ENCODE measurements around the gene MAN2C1.
"Not testable (repeated sequence)": the region's sequence is repeated elsewhere in the genome, so short reads cannot be mapped to it uniquely, and the experiment has no call there.

Gene MAN2C1

GRCh38 chr15:75338661-75339240 is 29.7 kb downstream of the MAN2C1 start:
- DNase-seq (ENCODE audit: insufficient read length) (no peak), FAIRE-seq (no peak)
- no peak for TF ChIP-seq POLR2AphosphoS5 (IDR thresholded peaks at IDR 0.05; ENCODE audit: low read depth, low read length)

- FAIRE-seq (peak; percentile 86), DNase-seq (ENCODE audit: insufficient read length) (peak; percentile 60)
- peak; percentile 33; the same call in 1 of the 2 replicates for TF ChIP-seq TAF1 (IDR thresholded peaks at IDR 0.05; ENCODE audit: borderline replicate concordance, low read depth, low read length)
- no peak for TF ChIP-seq POLR2AphosphoS5 (IDR thresholded peaks at IDR 0.05; ENCODE audit: low read depth, low read length)
- no peak for TF ChIP-seq POLR2A (IDR thresholded peaks at IDR 0.05; ENCODE audit: low read depth, low read length)
These were observed 32.6 kb downstream of the MAN2C1 start, which contains the start of gene COMMD4 for GRCh38 chr15:75335705-75336355. TSS of gene COMMD4 (plus strand) at chr15:75336063. CDS start at chr15:75336090, 27 bp downstream.

DNA sequence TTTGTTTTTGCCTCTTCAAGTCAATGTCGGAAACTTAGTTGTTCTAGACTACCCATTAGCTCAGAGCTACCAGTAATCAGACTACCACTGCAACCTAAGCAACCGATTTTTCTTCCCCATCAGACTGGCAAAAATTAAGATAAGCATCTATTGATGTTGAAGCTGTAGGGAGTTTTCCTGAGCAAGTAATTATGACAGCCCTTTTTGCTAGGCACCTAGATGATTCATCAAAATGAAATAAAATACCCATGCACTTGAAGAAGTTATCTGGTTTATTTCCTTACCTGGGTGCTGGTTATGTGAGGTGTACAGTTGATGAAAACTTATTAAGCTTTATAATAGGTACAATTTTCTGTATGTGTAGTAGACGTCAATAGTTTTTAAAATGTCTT is 33.1 kb downstream of the MAN2C1 start:
- no peak for TF ChIP-seq TAF1 (IDR thresholded peaks at IDR 0.05; ENCODE audit: borderline replicate concordance, low read depth, low read length)
- TF ChIP-seq POLR2A (IDR thresholded peaks at IDR 0.05; ENCODE audit: low read depth, low read length), result no peak
- no peak for TF ChIP-seq POLR2AphosphoS5 (IDR thresholded peaks at IDR 0.05; ENCODE audit: low read depth, low read length)
- no peak for FAIRE-seq

GRCh38 chr15:75333654-75334419 is 34.6 kb downstream of the MAN2C1 start:
- DNase-seq (ENCODE audit: insufficient read length); FAIRE-seq: not testable (repeated sequence)

More for the DNA sequence above, 33.1 kb downstream of the MAN2C1 start:
- DNase-seq (ENCODE audit: insufficient read length), result no peak

GRCh38 chr15:75332093-75332492 is 36.3 kb downstream of the MAN2C1 start:
- not testable (repeated sequence) for FAIRE-seq; DNase-seq (ENCODE audit: insufficient read length)

GRCh38 chr15:75329571-75329970 is 38.8 kb downstream of the MAN2C1 start:
- TF ChIP-seq POLR2A (IDR thresholded peaks at IDR 0.05; ENCODE audit: low read depth, low read length) (no peak), POLR2AphosphoS5 (IDR thresholded peaks at IDR 0.05; ENCODE audit: low read depth, low read length) (no peak), TAF1 (IDR thresholded peaks at IDR 0.05; ENCODE audit: borderline replicate concordance, low read depth, low read length) (no peak)
- no peak for FAIRE-seq
- DNase-seq (ENCODE audit: insufficient read length), result no peak

DNA sequence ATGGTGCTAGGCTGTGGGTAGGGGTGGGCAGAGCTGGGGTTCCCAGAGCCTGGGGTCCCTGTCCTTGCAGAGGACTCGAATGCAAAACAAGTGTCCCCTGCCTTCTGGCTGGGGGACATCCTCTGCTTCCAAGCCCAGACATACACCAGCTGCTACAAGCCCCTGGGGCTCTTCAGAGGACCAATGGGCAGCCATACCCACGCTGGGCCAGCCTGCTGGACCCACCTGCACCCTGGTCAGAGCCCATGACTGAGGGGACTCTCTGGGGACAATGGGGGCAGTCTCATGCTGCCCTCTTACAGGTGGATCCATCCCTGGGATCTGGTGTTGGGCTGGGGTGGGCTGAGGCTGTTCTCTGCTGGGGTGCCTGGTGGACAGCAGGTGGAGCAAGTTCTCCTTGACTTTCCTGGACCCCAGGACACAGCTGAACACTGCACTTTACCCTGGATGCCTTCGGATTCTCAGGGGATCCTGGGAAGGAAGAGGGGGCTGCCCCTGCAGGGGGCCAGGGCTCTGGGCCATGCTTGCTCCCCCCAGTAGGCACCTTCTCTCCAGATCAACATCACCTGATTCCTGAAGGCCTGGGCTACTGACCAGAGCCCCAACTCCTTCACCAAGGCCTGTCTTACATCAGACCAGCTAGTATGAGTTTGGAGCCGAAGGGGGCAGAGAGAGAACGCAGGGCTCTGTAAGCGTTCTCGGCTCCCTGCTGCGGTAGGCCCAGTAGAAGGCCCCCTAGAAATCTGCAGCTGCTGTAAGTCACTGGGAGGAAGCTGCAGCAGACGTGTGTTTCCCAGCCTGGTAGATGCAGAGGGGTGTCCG is 39.7 kb downstream of the MAN2C1 start:
- TF ChIP-seq TAF1 (IDR thresholded peaks at IDR 0.05; ENCODE audit: borderline replicate concordance, low read depth, low read length) (no peak), POLR2AphosphoS5 (IDR thresholded peaks at IDR 0.05; ENCODE audit: low read depth, low read length) (no peak), POLR2A (IDR thresholded peaks at IDR 0.05; ENCODE audit: low read depth, low read length) (no peak)
- no peak for FAIRE-seq
- no peak for DNase-seq (ENCODE audit: insufficient read length)

- FAIRE-seq, result no peak
- TF ChIP-seq POLR2AphosphoS5 (IDR thresholded peaks at IDR 0.05; ENCODE audit: low read depth, low read length) (no peak), TAF1 (IDR thresholded peaks at IDR 0.05; ENCODE audit: borderline replicate concordance, low read depth, low read length) (no peak), POLR2A (IDR thresholded peaks at IDR 0.05; ENCODE audit: low read depth, low read length) (no peak)
- DNase-seq (ENCODE audit: insufficient read length), result no peak
These were observed 40.9 kb downstream of the MAN2C1 start for GRCh38 chr15:75327491-75327890.

- FAIRE-seq (no peak), DNase-seq (ENCODE audit: insufficient read length) (no peak)
- TF ChIP-seq POLR2AphosphoS5 (IDR thresholded peaks at IDR 0.05; ENCODE audit: low read depth, low read length) (no peak), POLR2A (IDR thresholded peaks at IDR 0.05; ENCODE audit: low read depth, low read length) (no peak), TAF1 (IDR thresholded peaks at IDR 0.05; ENCODE audit: borderline replicate concordance, low read depth, low read length) (no peak)
These were observed 41.4 kb downstream of the MAN2C1 start for GRCh38 chr15:75327005-75327404.

DNA sequence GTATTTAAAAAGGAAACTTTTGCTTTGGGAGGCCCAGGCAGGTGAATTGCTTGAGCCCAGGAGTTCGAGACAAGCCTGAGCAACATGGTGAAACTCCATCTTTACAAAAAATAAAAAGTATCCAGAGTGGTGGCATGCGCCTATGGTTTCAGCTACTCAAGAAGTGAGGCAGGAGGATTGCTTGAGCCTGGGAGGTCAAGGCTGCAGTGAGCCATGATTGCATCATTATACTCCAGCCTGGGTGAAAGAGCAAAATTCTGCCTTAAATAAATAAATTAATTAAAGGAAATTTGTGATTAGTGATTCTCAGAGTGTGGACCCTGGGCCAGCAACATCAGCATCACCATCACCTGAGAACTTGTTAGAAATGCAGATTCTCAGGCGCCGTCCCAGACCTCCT is 42.5 kb downstream of the MAN2C1 start:
- no peak for TF ChIP-seq POLR2AphosphoS5 (IDR thresholded peaks at IDR 0.05; ENCODE audit: low read depth, low read length)
- no peak for TF ChIP-seq TAF1 (IDR thresholded peaks at IDR 0.05; ENCODE audit: borderline replicate concordance, low read depth, low read length)
- no peak for TF ChIP-seq POLR2A (IDR thresholded peaks at IDR 0.05; ENCODE audit: low read depth, low read length)
- no peak for FAIRE-seq
- DNase-seq (ENCODE audit: insufficient read length), result no peak

GRCh38 chr15:75321711-75322110 is 46.7 kb downstream of the MAN2C1 start:
- no peak for DNase-seq (ENCODE audit: insufficient read length)
- FAIRE-seq, result no peak
- TF ChIP-seq TAF1 (IDR thresholded peaks at IDR 0.05; ENCODE audit: borderline replicate concordance, low read depth, low read length), result no peak
- TF ChIP-seq POLR2AphosphoS5 (IDR thresholded peaks at IDR 0.05; ENCODE audit: low read depth, low read length), result no peak
- TF ChIP-seq POLR2A (IDR thresholded peaks at IDR 0.05; ENCODE audit: low read depth, low read length), result no peak

DNA sequence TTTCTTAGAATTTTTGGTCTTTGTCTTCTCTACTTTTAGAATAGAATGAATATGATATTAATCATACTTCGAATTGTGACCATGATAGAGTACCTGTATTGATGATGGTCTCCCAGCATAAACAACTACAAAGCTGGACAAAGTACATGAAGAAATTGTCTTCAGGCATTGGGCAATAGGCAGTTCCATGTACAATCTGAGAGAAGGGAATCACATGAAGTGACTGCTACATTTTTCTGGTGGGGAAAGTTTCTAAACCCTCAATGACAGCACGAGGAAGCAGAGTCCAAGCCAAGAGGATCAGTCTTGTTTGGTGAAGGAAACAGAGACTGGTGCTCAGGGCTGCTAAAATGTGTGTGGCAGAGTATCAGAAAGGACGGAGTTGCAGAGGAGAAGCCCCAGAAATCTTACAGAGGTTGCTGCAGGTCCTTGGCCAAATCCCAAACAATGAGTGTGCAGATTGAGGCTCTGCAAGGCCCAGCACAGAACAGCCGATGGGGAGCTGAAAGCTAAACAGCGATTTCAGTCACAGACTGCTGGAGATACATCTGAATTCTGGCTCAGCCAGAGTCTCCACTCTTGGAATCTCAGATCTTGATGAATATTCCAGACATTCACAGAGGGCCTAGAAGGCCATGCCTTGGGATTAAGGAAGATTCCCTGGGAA is 49.0 kb downstream of the MAN2C1 start:
- not testable (repeated sequence) for FAIRE-seq; DNase-seq (ENCODE audit: insufficient read length)

All from GM12892 (cell line).